A673 (cell line): ENCODE data around the gene PADI6. TPM values are rescaled to one million over a fixed set of nuclear protein-coding genes. Genes with fewer than 3 reads are reported as not detected.

Experiments used
- BruUV-seq: library from RNA; stranded (reverse); fragments of 400-500 nt; replicated peaks from 2 replicates; lab custom pipeline; 2021; lab: Mats Ljungman, UMichigan
- CTCF ChIA-PET: fragments of 300-600 bp; sonication (Branson Sonifier 250); formaldehyde crosslinking; loops from one replicate; lab custom pipeline; 2022; ENCODE audit warnings: antibody characterized with exemption; lab: Charles Lee
- POLR2A ChIA-PET: fragments of 300-600 bp; sonication (Branson Sonifier 250); formaldehyde crosslinking; loops from one replicate; lab custom pipeline; 2022; ENCODE audit warnings: antibody characterized with exemption; ENCODE audit not compliant: low non-redundant PET; lab: Charles Lee
- DNase-seq: peaks from one replicate; pipeline ENCODE4 v3.0.0-alpha.2; 2015; ENCODE audit warnings: low spot score
- H3K27ac ChIP-seq: fragments of 200-600 bp; sonication (generic); 2 replicates; pipeline ENCODE4 v1.5.1; 2016; ENCODE audit warnings: mixed run types, low read depth, mild to moderate bottlenecking, mixed read lengths, antibody characterized with exemption, low read length; ENCODE audit not compliant: poor library complexity, severe bottlenecking
- H3K27me3 ChIP-seq: fragments of 200-600 bp; sonication (generic); replicated peaks from 2 replicates; pipeline ENCODE4 v1.6.1; 2017; ENCODE audit warnings: mixed run types, low read depth, mild to moderate bottlenecking, mixed read lengths, antibody characterized with exemption, low read length; ENCODE audit not compliant: insufficient read depth, poor library complexity
- H3K36me3 ChIP-seq: fragments of 200-600 bp; sonication (generic); 2 replicates; pipeline ENCODE4 v1.6.1; 2016; ENCODE audit warnings: mixed run types, mild to moderate bottlenecking, mixed read lengths, antibody characterized with exemption, low read length; ENCODE audit not compliant: insufficient read depth, poor library complexity, severe bottlenecking
- H3K4me1 ChIP-seq: fragments of 200-600 bp; sonication (generic); 2 replicates; pipeline ENCODE4 v1.6.1; 2017; ENCODE audit warnings: mixed run types, mild to moderate bottlenecking, mixed read lengths, antibody characterized with exemption, low read length; ENCODE audit not compliant: insufficient read depth, poor library complexity, severe bottlenecking
- H3K4me3 ChIP-seq: fragments of 200-600 bp; sonication (generic); 2 replicates; pipeline ENCODE4 v1.5.1; 2016; ENCODE audit warnings: low read depth, mixed run types, mild to moderate bottlenecking, mixed read lengths, low read length; ENCODE audit not compliant: poor library complexity, severe bottlenecking
- H3K9me3 ChIP-seq: fragments of 200-600 bp; sonication (generic); 2 replicates; pipeline ENCODE4 v1.6.1; 2016; ENCODE audit warnings: mixed run types, low read depth, mild to moderate bottlenecking, mixed read lengths, antibody characterized with exemption, low read length; ENCODE audit not compliant: poor library complexity, severe bottlenecking
- CTCF ChIP-seq: fragments of 300-800, 200-600 bp; sonication (generic); conservative IDR thresholded peaks from 2 replicates; pipeline ENCODE4 v1.5.1; 2017; ENCODE audit warnings: low read depth, mild to moderate bottlenecking, antibody characterized with exemption, low read length, moderate library complexity, mixed read lengths
- EZH2 ChIP-seq: fragments of 200-600 bp; sonication (generic); IDR thresholded peaks from 2 replicates; pipeline ENCODE4 v1.6.1; 2017; ENCODE audit warnings: borderline replicate concordance, low read depth, mild to moderate bottlenecking, mixed read lengths, antibody characterized with exemption, low read length; ENCODE audit not compliant: poor library complexity, severe bottlenecking
- intact Hi-C: fragments of 100-400 bp; cut with micrococcal nuclease; formaldehyde crosslinking; loops from one replicate; pipeline ENCODE4 v1.10.0; 2022; ENCODE audit not compliant: unreplicated experiment
- total RNA-seq: library from RNA; stranded (reverse); gene quantifications from 2 replicates; pipeline ENCODE4 v1.2.3, GENCODE V29; 2021

PADI6 gene
- total RNA-seq, 1 experiment from 2014 or later = not detected

- TF ChIP-seq CTCF (no peak), EZH2 (no peak)
- no TSS peak for BruUV-seq
- H3K4me1 ChIP-seq = peaks cover 8% of the 10 kb centered on the region
- no peaks in the 10 kb centered on the region for H3K27me3 ChIP-seq
- POLR2A ChIA-PET = no interaction called here
- intact Hi-C loops = no loop called here
- no peak overlapping the region for H3K4me3 ChIP-seq
- DNase-seq = no peak
- no peaks in the 10 kb centered on the region for H3K9me3 ChIP-seq
- H3K27ac ChIP-seq = no peak overlapping the region
- CTCF ChIA-PET = no interaction called here
- peaks cover 66% of the 10 kb centered on the region for H3K36me3 ChIP-seq
These were observed 61.3 kb downstream of the PADI6 start for GRCh38 chr1:17433261-17433660.

- CTCF ChIA-PET = no interaction called here
- no TSS peak for BruUV-seq
- Histone ChIP-seq H3K4me1 (peaks cover 8% of the 10 kb centered on the region), H3K27ac (peak overlapping the region; percentile 3), H3K9me3 (no peaks in the 10 kb centered on the region), H3K27me3 (no peaks in the 10 kb centered on the region), H3K36me3 (peaks cover 58% of the 10 kb centered on the region), H3K4me3 (no peak overlapping the region)
- TF ChIP-seq EZH2 (no peak), CTCF (no peak)
- intact Hi-C loops = no loop called here
- no peak for DNase-seq
- POLR2A ChIA-PET = no interaction called here
These were observed 62.0 kb downstream of the PADI6 start for GRCh38 chr1:17434016-17434415.

- H3K27ac ChIP-seq = no peak overlapping the region
- no peak for TF ChIP-seq CTCF
- TF ChIP-seq EZH2 = no peak
- no peaks in the 10 kb centered on the region for H3K9me3 ChIP-seq
- no TSS peak for BruUV-seq
- peaks cover 52% of the 10 kb centered on the region for H3K36me3 ChIP-seq
- intact Hi-C loops = no loop called here
- no peak overlapping the region for H3K4me3 ChIP-seq
- ChIA-PET POLR2A (no interaction called here), CTCF (no interaction called here)
- no peak for DNase-seq
- peaks cover 8% of the 10 kb centered on the region for H3K4me1 ChIP-seq
- H3K27me3 ChIP-seq = no peaks in the 10 kb centered on the region
These were observed 62.6 kb downstream of the PADI6 start for GRCh38 chr1:17434601-17435000.
